ENCODE results near the gene SNAP25. TPM values are rescaled to one million over a fixed set of nuclear protein-coding genes. Genes with fewer than 3 reads are reported as not detected.

Gene SNAP25
- total and polyA plus RNA-seq, 2 experiments from 2014 or later: 4.0 to 6.3 TPM

- H3K9me3 ChIP-seq (ENCODE audit: low read depth): no peaks in the 10 kb centered on the region
- H3K27ac ChIP-seq: no peak overlapping the region
- no peak for TF ChIP-seq CTCF (IDR thresholded peaks at IDR 0.05; ENCODE audit: low read depth, low read length)
- no peaks in the 10 kb centered on the region for H3K36me3 ChIP-seq
- no peaks in the 10 kb centered on the region for H3K27me3 ChIP-seq
- H3K4me3 ChIP-seq: no peak overlapping the region
- H3K4me1 ChIP-seq (ENCODE audit: low read depth): peaks cover 5% of the 10 kb centered on the region
- DNase-seq (ENCODE audit: low read depth in 1 of 2, low spot score in 1 of 2): peak in 1 of 2 donors; percentile 47
Measured at GRCh38 chr20:10242166-10242565, 23.5 kb downstream of the SNAP25 start.

GRCh38 chr20:10247440-10247839 lies 28.8 kb downstream of the SNAP25 start:
- Histone ChIP-seq H3K27me3 (no peaks in the 10 kb centered on the region), H3K9me3 (ENCODE audit: low read depth) (no peaks in the 10 kb centered on the region), H3K36me3 (no peaks in the 10 kb centered on the region), H3K4me1 (ENCODE audit: low read depth) (no peaks in the 10 kb centered on the region), H3K27ac (no peak overlapping the region), H3K4me3 (no peak overlapping the region)
- DNase-seq (ENCODE audit: low read depth in 1 of 2, low spot score in 1 of 2): no peak
- no peak for TF ChIP-seq CTCF (IDR thresholded peaks at IDR 0.05; ENCODE audit: low read depth, low read length)

GRCh38 chr20:10249048-10249770 lies 30.6 kb downstream of the SNAP25 start:
- Histone ChIP-seq H3K27me3 (no peaks in the 10 kb centered on the region), H3K9me3 (ENCODE audit: low read depth) (no peaks in the 10 kb centered on the region), H3K27ac (no peak overlapping the region), H3K4me1 (ENCODE audit: low read depth) (no peaks in the 10 kb centered on the region), H3K4me3 (no peak overlapping the region), H3K36me3 (no peaks in the 10 kb centered on the region)
- DNase-seq (ENCODE audit: low read depth in 1 of 2, low spot score in 1 of 2): peak in 1 of 2 donors; percentile 3
- TF ChIP-seq CTCF (IDR thresholded peaks at IDR 0.05; ENCODE audit: low read depth, low read length): no peak

GRCh38 chr20:10249822-10250221 lies 31.2 kb downstream of the SNAP25 start:
- Histone ChIP-seq H3K36me3 (no peaks in the 10 kb centered on the region), H3K27ac (no peak overlapping the region), H3K9me3 (ENCODE audit: low read depth) (no peaks in the 10 kb centered on the region), H3K4me3 (no peak overlapping the region), H3K4me1 (ENCODE audit: low read depth) (no peaks in the 10 kb centered on the region), H3K27me3 (no peaks in the 10 kb centered on the region)
- TF ChIP-seq CTCF (IDR thresholded peaks at IDR 0.05; ENCODE audit: low read depth, low read length): no peak
- DNase-seq (ENCODE audit: low read depth in 1 of 2, low spot score in 1 of 2): no peak

GRCh38 chr20:10250902-10251301 lies 32.3 kb downstream of the SNAP25 start:
- H3K27ac ChIP-seq: no peak overlapping the region
- no peaks in the 10 kb centered on the region for H3K4me1 ChIP-seq (ENCODE audit: low read depth)
- no peak for TF ChIP-seq CTCF (IDR thresholded peaks at IDR 0.05; ENCODE audit: low read depth, low read length)
- H3K36me3 ChIP-seq: no peaks in the 10 kb centered on the region
- H3K4me3 ChIP-seq: no peak overlapping the region
- DNase-seq (ENCODE audit: low read depth in 1 of 2, low spot score in 1 of 2): no peak
- no peaks in the 10 kb centered on the region for H3K27me3 ChIP-seq
- no peaks in the 10 kb centered on the region for H3K9me3 ChIP-seq (ENCODE audit: low read depth)

Measured in cardiac muscle cell (in vitro differentiated cells and primary cell).